GM12878 (cell line): ENCODE results near the gene DGKB. TPM values are rescaled to one million over a fixed set of nuclear protein-coding genes. Genes with fewer than 3 reads are reported as not detected.

Experiments
- ATAC-seq: fragments of 200-7000 bp; cut with Tn5 transposase; 3 replicates; pipeline ENCODE4 v1.9.1; 2020; ENCODE audit warnings: mild to moderate bottlenecking, moderate library complexity
- BruUV-seq: library from RNA; stranded (reverse); fragments of 400-500 nt; replicated peaks from 2 replicates; lab custom pipeline; 2021; lab: Mats Ljungman, UMichigan
- CTCF ChIA-PET: fragments of 300-600 bp; sonication (Branson Sonifier 250); formaldehyde crosslinking; extraction: SDS; loops from one replicate; lab custom pipeline; 2021; ENCODE audit warnings: inconsistent platforms; lab: Yijun Ruan, JAX
- POLR2A ChIA-PET: fragments of 350-600 bp; formaldehyde crosslinking; extraction: SDS; loops from one replicate; lab custom pipeline; 2021; ENCODE audit warnings: inconsistent platforms; lab: Charles Lee
- RAD21 ChIA-PET: fragments of 300-600 bp; sonication (Branson Sonifier 250); formaldehyde crosslinking; loops from one replicate; lab custom pipeline; 2023; ENCODE audit warnings: antibody characterized with exemption; ENCODE audit not compliant: unreplicated experiment; lab: Charles Lee
- SMC1A ChIA-PET: fragments of 300-600 bp; sonication (Branson Sonifier 250); formaldehyde crosslinking; loops from one replicate; lab custom pipeline; 2023; ENCODE audit not compliant: unreplicated experiment, uncharacterized antibody; lab: Charles Lee
- DNase-seq: peaks from one replicate; pipeline ENCODE4 v3.0.0-alpha.2; 2011; ENCODE audit warnings: low read depth, low spot score
- FAIRE-seq: peaks from 3 replicates; lab custom pipeline; 2011; peaks lifted over from hg19 to GRCh38; lab: Jason Lieb, UNC
- H2AFZ ChIP-seq: 2 replicates; pipeline ENCODE4 v1.6.0; 2011; ENCODE audit warnings: low read depth, low read length, control low read depth; ENCODE audit not compliant: control insufficient read depth
- H3K27ac ChIP-seq: 2 replicates; pipeline ENCODE4 v1.5.1; 2011; ENCODE audit warnings: control low read depth; ENCODE audit not compliant: control insufficient read depth, insufficient read depth
- H3K27me3 ChIP-seq, 2 experiments: replicated peaks in 1 of 2; 2 replicates each; pipeline versions ENCODE4 v1.6.0 to v1.6.1; 2011; ENCODE audit warnings: low read length in 1 of 2; ENCODE audit not compliant: control insufficient read depth in 2 of 2, insufficient read depth in 2 of 2
- H3K36me3 ChIP-seq, 2 experiments: 2 replicates each; pipeline ENCODE4 v1.5.1; 2011; ENCODE audit warnings: low read length in 1 of 2; ENCODE audit not compliant: control insufficient read depth in 2 of 2, insufficient read depth in 2 of 2
- H3K4me1 ChIP-seq: 2 replicates; pipeline ENCODE4 v1.6.1; 2011; ENCODE audit warnings: mild to moderate bottlenecking, low read length, moderate library complexity, mixed read lengths; ENCODE audit not compliant: control insufficient read depth, insufficient read depth
- H3K4me2 ChIP-seq: 2 replicates; pipeline ENCODE4 v1.6.0; 2011; ENCODE audit warnings: control low read depth; ENCODE audit not compliant: control insufficient read depth, insufficient read depth
- H3K4me3 ChIP-seq: fragments of 200-600 bp; sonication (generic); 2 replicates; pipeline ENCODE4 v1.5.1; 2016
- H3K79me2 ChIP-seq: 2 replicates; pipeline ENCODE4 v1.6.0; 2011; ENCODE audit warnings: low read length; ENCODE audit not compliant: control insufficient read depth, insufficient read depth
- H3K9ac ChIP-seq: 2 replicates; pipeline ENCODE4 v1.8.0; 2011; ENCODE audit warnings: low read length, control low read depth, mixed read lengths; ENCODE audit not compliant: control insufficient read depth, insufficient read depth
- H3K9me3 ChIP-seq: replicated peaks from 3 replicates; pipeline ENCODE4 v1.5.1; 2011; ENCODE audit warnings: mild to moderate bottlenecking, low read length; ENCODE audit not compliant: control insufficient read depth, insufficient read depth
- H4K20me1 ChIP-seq: 2 replicates; pipeline ENCODE4 v1.6.0; 2011; ENCODE audit not compliant: control insufficient read depth, insufficient read depth
- ATF3 ChIP-seq: IDR thresholded peaks from 2 replicates; pipeline ENCODE4 v1.6.1; 2011; ENCODE audit warnings: low read depth, mild to moderate bottlenecking, low read length, moderate library complexity, borderline replicate concordance; ENCODE audit errors: extremely low read depth
- BMI1 ChIP-seq: fragments of 450-650 bp; IDR thresholded peaks from 2 replicates; pipeline ENCODE4 v1.6.1; 2016; ENCODE audit warnings: mild to moderate bottlenecking, moderate library complexity, borderline replicate concordance
- CREB1 ChIP-seq: IDR thresholded peaks from 2 replicates; pipeline ENCODE4 v1.6.1; 2012; ENCODE audit warnings: low read depth, mild to moderate bottlenecking, inconsistent platforms
- ESRRA ChIP-seq: IDR thresholded peaks from 2 replicates; pipeline ENCODE4 v1.6.1; 2012; ENCODE audit warnings: mild to moderate bottlenecking, low read length, improper control_type of control experiment
- FOXK2 ChIP-seq: fragments of 450-650 bp; IDR thresholded peaks from 2 replicates; pipeline ENCODE4 v1.6.1; 2017; ENCODE audit warnings: mild to moderate bottlenecking, moderate library complexity
- HDAC2 ChIP-seq: fragments of 200-600 bp; sonication (generic); IDR thresholded peaks from 2 replicates; pipeline ENCODE4 v1.6.1; 2017
- MYC ChIP-seq: IDR thresholded peaks from 2 replicates; pipeline ENCODE4 v1.6.1; 2011; ENCODE audit warnings: mild to moderate bottlenecking, low read length, moderate library complexity, inconsistent platforms; ENCODE audit not compliant: insufficient read depth, insufficient replicate concordance, insufficient read length, severe bottlenecking
- NR2F1 ChIP-seq: fragments of 450-650 bp; conservative IDR thresholded peaks from 2 replicates; pipeline ENCODE4 v1.6.1; 2017; ENCODE audit warnings: mild to moderate bottlenecking
- RELB ChIP-seq: fragments of 450-650 bp; IDR thresholded peaks from 2 replicates; pipeline ENCODE4 v1.6.1; 2017; ENCODE audit warnings: low read depth, mild to moderate bottlenecking, moderate library complexity
- ZNF24 ChIP-seq: fragments of 450-650 bp; IDR thresholded peaks from 2 replicates; pipeline ENCODE4 v1.6.1; 2017; ENCODE audit warnings: antibody characterized with exemption, mild to moderate bottlenecking
- ZNF622 ChIP-seq: fragments of 450-650 bp; IDR thresholded peaks from 2 replicates; pipeline ENCODE4 v1.6.1; 2017; ENCODE audit warnings: mild to moderate bottlenecking, inconsistent platforms
- whole genome bisulfite sequencing: methylation state at CpG from one replicate; pipeline ENCODE4 v1.1.6; 2016; ENCODE audit warnings: low lambda C conversion rate; ENCODE audit not compliant: insufficient replicate concordance, insufficient coverage; ENCODE audit errors: missing lambda C conversion rate; 5-methylcytosine and 5-hydroxymethylcytosine counted together
- in situ Hi-C: fragments of 300-500 bp; cut with MboI; formaldehyde crosslinking; loops from 9 replicates; pipeline ENCODE4 v1.14.3; 2018; ENCODE audit warnings: mixed read lengths
- intact Hi-C: fragments of 100-400 bp; cut with micrococcal nuclease; formaldehyde crosslinking; loops from one replicate; pipeline ENCODE4 v1.14.2; 2022; ENCODE audit not compliant: unreplicated experiment
- polyA plus RNA-seq, 11 experiments: library from polyadenylated mRNA; depleted of rRNA in 4 of 11; unstranded in 6 of 11; stranded (reverse) in 5 of 11; fragments of >200 nt; fragmentation: Nextera tagmentation in 4 of 11; fragmentation: Illumina TruSeq in 1 of 11; extraction: Ambion mirVana in 4 of 11; extraction: Trizol in 1 of 11; gene quantifications; 1 replicate in 1 of 11; 2 replicates in 10 of 11; pipeline versions ENCODE4 v1.2.1 to v1.2.3, GENCODE V29; 2011 to 2016; ENCODE audit warnings: inconsistent platforms in 2 of 11, missing spikeins in 2 of 11, low read depth in 1 of 11
- total RNA-seq, 4 experiments: library from RNA; depleted of rRNA in 3 of 4; stranded (reverse); fragments of >200 nt in 3 of 4; fragmentation: Illumina TruSeq in 1 of 4; extraction: Trizol in 1 of 4; gene quantifications; 2 replicates each; pipeline versions ENCODE4 v1.2.1 to v1.2.3, GENCODE V29; 2013 to 2021

The DGKB gene
- total and polyA plus RNA-seq, 10 of the 15 experiments (the other 5 are each of a cell fraction or from before 2014, with no cell fraction given): 0.02 to 0.10 (median 0.04) TPM; not detected in 6

DNA sequence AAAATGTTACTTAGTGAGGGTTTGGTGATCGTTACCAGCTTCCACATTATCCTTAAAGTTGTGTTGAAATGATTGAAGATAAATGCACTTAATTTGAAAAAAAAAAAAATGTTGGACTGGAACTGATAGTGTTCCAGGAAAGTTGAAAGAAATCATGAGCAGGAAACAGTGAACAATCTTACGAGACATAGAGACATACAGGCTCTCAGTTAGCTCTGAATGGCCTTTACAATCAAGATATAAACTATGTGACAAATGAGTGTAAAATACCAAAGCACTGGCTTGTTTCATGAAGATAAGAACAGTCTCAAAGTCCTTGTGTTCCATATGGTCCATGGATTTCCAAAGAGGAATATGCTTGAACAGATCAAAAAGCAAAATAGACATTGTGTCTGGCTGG is 483.0 kb downstream of the DGKB start:
- no peak for TF ChIP-seq ESRRA
- TF ChIP-seq ATF3: no peak
- no peak for TF ChIP-seq ZNF24
- no peak for TF ChIP-seq NR2F1
- TF ChIP-seq FOXK2: no peak
- no peak for TF ChIP-seq RELB
- no peak for TF ChIP-seq CREB1
- no peak for TF ChIP-seq ZNF622
- TF ChIP-seq BMI1: no peak
- no peak for TF ChIP-seq MYC
- TF ChIP-seq HDAC2: no peak
- Histone ChIP-seq H3K36me3 (no peaks in the 10 kb centered on the region), H4K20me1 (no peaks in the 10 kb centered on the region), H3K9ac (no peak overlapping the region), H3K79me2 (no peaks in the 10 kb centered on the region), H3K27ac (no peak overlapping the region), H3K4me1 (no peaks in the 10 kb centered on the region), H2AFZ (no peak overlapping the region), H3K4me2 (no peak overlapping the region), H3K9me3 (no peaks in the 10 kb centered on the region), H3K27me3 (no peaks in the 10 kb centered on the region), H3K4me3 (no peak overlapping the region)
- DNase-seq: no peak
- in situ Hi-C loops: no loop called here
- WGBS: 25% methylated on average over 2 of the region's 2 CpGs
- no peak; the same call in 2 of the 3 replicates for ATAC-seq
- ChIA-PET SMC1A (interaction anchor here (0.8 to 1.5 kb wide), 3 partner anchors 13 to 38 kb away, joined by 3 to 4 read pairs (median 3); no protein-coding TSS in a partner anchor), POLR2A (interaction anchor here (0.6 kb wide), 1 partner anchor 1563 kb away, joined by 5 read pairs; no protein-coding TSS in a partner anchor), CTCF (interaction anchor here (0.6 kb wide), 1 partner anchor 31 kb away, joined by 3 read pairs; no protein-coding TSS in a partner anchor), RAD21 (no interaction called here)
- no peak for FAIRE-seq
- BruUV-seq: no TSS peak
- intact Hi-C loops: no loop called here
